Caco-2 (cell line): ENCODE data around the gene CTIF. TPM values are rescaled to one million over a fixed set of nuclear protein-coding genes. Genes with fewer than 3 reads are reported as not detected.
"Not testable (repeated sequence)": the region's sequence is repeated elsewhere in the genome, so short reads cannot be mapped to it uniquely, and the experiment has no call there.

Source experiments
- BruUV-seq: library from RNA; stranded (reverse); fragments of 400-500 nt; replicated peaks from 2 replicates; lab custom pipeline; 2021; lab: Mats Ljungman, UMichigan
- CTCF ChIA-PET: fragments of 300-600 bp; sonication (Branson Sonifier 250); formaldehyde crosslinking; loops from one replicate; lab custom pipeline; 2022; ENCODE audit warnings: antibody characterized with exemption; lab: Charles Lee
- POLR2A ChIA-PET: fragments of 300-600 bp; sonication (Branson Sonifier 250); formaldehyde crosslinking; loops from one replicate; lab custom pipeline; 2022; ENCODE audit warnings: antibody characterized with exemption; lab: Charles Lee
- DNase-seq, 2 experiments: peaks; one replicate each; pipeline versions ENCODE4 v3.0.0 to v3.0.0-alpha.2; 2020 to 2022
- H3K27me3 ChIP-seq: replicated peaks from 2 replicates; pipeline ENCODE4 v1.6.0; 2011; ENCODE audit warnings: low read length; ENCODE audit not compliant: control insufficient read depth, insufficient read depth
- H3K36me3 ChIP-seq: 2 replicates; pipeline ENCODE4 v1.5.1; 2011; ENCODE audit warnings: low read length; ENCODE audit not compliant: control insufficient read depth, insufficient read depth
- H3K4me1 ChIP-seq: fragments of 250-450 bp; sonication (Bioruptor Pico); 2 replicates; pipeline ENCODE4 v1.5.1; 2020; ENCODE audit warnings: mild to moderate bottlenecking
- H3K4me3 ChIP-seq: 2 replicates; pipeline ENCODE4 v1.5.1; 2011; ENCODE audit warnings: low read depth, mild to moderate bottlenecking, control low read depth, low read length
- H3K9me3 ChIP-seq: fragments of 250-450 bp; sonication (Bioruptor Pico); 2 replicates; pipeline ENCODE4 v1.5.1; 2020; ENCODE audit warnings: mild to moderate bottlenecking, moderate library complexity
- H3K27ac Mint-ChIP-seq: one replicate; pipeline ENCODE4 v1.8.0; 2022; ENCODE audit warnings: mixed read lengths; ENCODE audit not compliant: unreplicated experiment
- H3K27me3 Mint-ChIP-seq: one replicate; pipeline ENCODE4 v1.8.0; 2022; ENCODE audit warnings: mixed read lengths; ENCODE audit not compliant: insufficient read depth, unreplicated experiment
- H3K36me3 Mint-ChIP-seq: one replicate; pipeline ENCODE4 v1.8.0; 2022; ENCODE audit warnings: mild to moderate bottlenecking, mixed read lengths; ENCODE audit not compliant: insufficient read depth, unreplicated experiment
- H3K4me1 Mint-ChIP-seq: one replicate; pipeline ENCODE4 v1.8.0; 2022; ENCODE audit warnings: low read depth, mixed read lengths; ENCODE audit not compliant: unreplicated experiment
- H3K4me3 Mint-ChIP-seq: one replicate; pipeline ENCODE4 v1.8.0; 2022; ENCODE audit warnings: mild to moderate bottlenecking, moderate library complexity, mixed read lengths; ENCODE audit not compliant: unreplicated experiment
- H3K9me3 Mint-ChIP-seq: one replicate; pipeline ENCODE4 v1.8.0; 2022; ENCODE audit warnings: mixed read lengths; ENCODE audit not compliant: unreplicated experiment
- CTCF ChIP-seq, 2 experiments: fragments of 200-600 bp in 1 of 2; IDR thresholded peaks; 1 replicate in 1 of 2; 2 replicates in 1 of 2; pipeline versions ENCODE4 v1.5.1 to v1.8.0; 2011 to 2022; ENCODE audit warnings: antibody characterized with exemption in 1 of 2, control low read depth in 1 of 2, inconsistent platforms in 1 of 2, low read depth in 1 of 2, low read length in 1 of 2, mild to moderate bottlenecking in 1 of 2, moderate library complexity in 1 of 2; ENCODE audit not compliant: insufficient read depth in 1 of 2, severe bottlenecking in 1 of 2, unreplicated experiment in 1 of 2
- intact Hi-C: fragments of 100-400 bp; cut with micrococcal nuclease; formaldehyde crosslinking; loops from one replicate; pipeline ENCODE4 v1.10.0; 2022; ENCODE audit not compliant: unreplicated experiment
- total RNA-seq: library from RNA; stranded (reverse); gene quantifications from 2 replicates; pipeline ENCODE4 v1.2.3, GENCODE V29; 2022

The CTIF gene
- total RNA-seq, 1 experiment from 2014 or later: 19.9 TPM

DNA sequence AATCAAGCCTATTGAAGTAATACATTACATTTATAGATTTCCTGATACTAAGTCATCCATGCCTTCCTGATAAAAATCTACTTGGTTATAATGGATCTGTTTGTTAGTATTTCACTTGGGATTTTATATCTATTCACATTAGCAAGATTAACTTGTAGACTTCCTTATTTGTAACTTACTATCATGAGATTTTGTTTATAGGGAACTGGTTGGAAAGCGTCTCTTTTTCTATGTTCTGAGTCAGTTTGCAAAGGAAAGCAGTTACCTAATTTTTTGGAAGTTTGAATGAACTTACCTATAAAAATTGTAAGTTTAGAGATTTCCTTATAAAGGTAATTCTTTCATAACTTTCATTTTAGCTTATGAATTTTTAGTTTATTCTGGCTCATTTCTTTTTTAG lies 270.5 kb downstream of the CTIF start:
- CTCF ChIA-PET: no interaction called here
- H3K4me3 Mint-ChIP-seq: no peak overlapping the region

DNA sequence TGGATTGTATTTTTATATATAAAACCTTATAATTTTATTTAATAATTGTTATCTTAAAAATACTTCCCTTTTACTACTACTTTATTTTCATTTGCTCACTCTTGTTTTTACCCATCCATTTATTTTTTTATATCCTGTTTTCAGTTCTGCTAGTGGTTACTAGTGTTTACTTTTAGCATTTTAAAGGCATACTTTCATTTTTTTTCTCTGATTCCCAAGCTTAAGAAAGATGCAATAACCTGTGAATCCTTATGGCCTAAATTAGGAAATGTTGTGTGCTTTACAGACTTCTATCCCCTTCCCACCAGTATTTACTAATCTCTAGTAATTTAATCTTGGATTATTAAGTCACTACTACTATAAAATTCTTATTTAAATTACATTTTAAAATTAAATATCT lies 272.0 kb downstream of the CTIF start:
- POLR2A ChIA-PET: no interaction called here

More for the DNA sequence above, 270.5 kb downstream of the CTIF start:
- H3K36me3 ChIP-seq: no peaks in the 10 kb centered on the region
- no peaks in the 10 kb centered on the region for H3K4me1 ChIP-seq
- BruUV-seq: no TSS peak
- intact Hi-C loops: no loop called here
- Mint-ChIP-seq H3K27me3 (no peaks in the 10 kb centered on the region), H3K9me3 (no peaks in the 10 kb centered on the region), H3K27ac (no peak overlapping the region), H3K36me3 (no peaks in the 10 kb centered on the region), H3K4me1 (no peaks in the 10 kb centered on the region)
- TF ChIP-seq CTCF (IDR thresholded peaks at IDR 0.05; ENCODE audit: insufficient read depth in 1 of 2, low read depth in 1 of 2, low read length in 1 of 2, severe bottlenecking in 1 of 2, unreplicated experiment in 1 of 2): no peak
- DNase-seq: no peak
- H3K4me3 ChIP-seq: no peak overlapping the region
- POLR2A ChIA-PET: no interaction called here
- no peaks in the 10 kb centered on the region for H3K27me3 ChIP-seq
- H3K9me3 ChIP-seq: no peaks in the 10 kb centered on the region

DNA sequence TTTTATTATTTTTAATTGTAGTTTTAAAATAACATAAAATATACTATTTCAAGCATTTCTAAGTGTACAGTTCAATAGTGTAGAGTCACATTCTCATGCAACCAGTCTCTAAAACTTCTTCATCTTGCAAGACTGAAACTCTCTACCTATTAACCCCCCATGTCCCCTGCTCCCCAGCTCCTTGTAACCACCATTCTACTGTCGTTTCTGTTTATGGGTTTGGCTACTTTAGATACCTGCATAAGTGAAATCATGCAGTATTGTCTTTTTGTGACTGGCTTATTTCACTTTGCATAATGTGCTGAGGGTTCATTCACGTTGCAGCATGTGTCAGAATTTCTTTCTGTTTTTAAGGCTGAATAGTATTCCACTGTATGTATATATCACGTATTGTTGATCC lies 272.6 kb downstream of the CTIF start:
- Mint-ChIP-seq H3K27ac (no peak overlapping the region), H3K27me3 (no peaks in the 10 kb centered on the region), H3K4me3 (no peak overlapping the region), H3K4me1 (no peaks in the 10 kb centered on the region), H3K36me3 (no peaks in the 10 kb centered on the region), H3K9me3 (no peaks in the 10 kb centered on the region)
- Histone ChIP-seq H3K27me3 (no peaks in the 10 kb centered on the region), H3K9me3 (no peaks in the 10 kb centered on the region), H3K4me3 (no peak overlapping the region), H3K36me3 (no peaks in the 10 kb centered on the region), H3K4me1 (no peaks in the 10 kb centered on the region)
- BruUV-seq: no TSS peak
- CTCF ChIA-PET: no interaction called here
- intact Hi-C loops: no loop called here
- no peak for TF ChIP-seq CTCF (IDR thresholded peaks at IDR 0.05; ENCODE audit: insufficient read depth in 1 of 2, low read depth in 1 of 2, low read length in 1 of 2, severe bottlenecking in 1 of 2, unreplicated experiment in 1 of 2)
- POLR2A ChIA-PET: no interaction called here
- no peak for DNase-seq

More for the DNA sequence above, 272.0 kb downstream of the CTIF start:
- H3K4me1 Mint-ChIP-seq: no peaks in the 10 kb centered on the region
- no peaks in the 10 kb centered on the region for H3K27me3 ChIP-seq
- no peaks in the 10 kb centered on the region for H3K36me3 Mint-ChIP-seq
- no peaks in the 10 kb centered on the region for H3K36me3 ChIP-seq
- CTCF ChIA-PET: no interaction called here
- DNase-seq: no peak
- TF ChIP-seq CTCF (IDR thresholded peaks at IDR 0.05; ENCODE audit: insufficient read depth in 1 of 2, low read depth in 1 of 2, low read length in 1 of 2, severe bottlenecking in 1 of 2, unreplicated experiment in 1 of 2): no peak
- no peaks in the 10 kb centered on the region for H3K4me1 ChIP-seq
- no peaks in the 10 kb centered on the region for H3K27me3 Mint-ChIP-seq
- no peaks in the 10 kb centered on the region for H3K9me3 Mint-ChIP-seq
- no TSS peak for BruUV-seq
- intact Hi-C loops: no loop called here
- H3K27ac Mint-ChIP-seq: no peak overlapping the region
- H3K9me3 ChIP-seq: no peaks in the 10 kb centered on the region
- no peak overlapping the region for H3K4me3 ChIP-seq
- no peak overlapping the region for H3K4me3 Mint-ChIP-seq

DNA sequence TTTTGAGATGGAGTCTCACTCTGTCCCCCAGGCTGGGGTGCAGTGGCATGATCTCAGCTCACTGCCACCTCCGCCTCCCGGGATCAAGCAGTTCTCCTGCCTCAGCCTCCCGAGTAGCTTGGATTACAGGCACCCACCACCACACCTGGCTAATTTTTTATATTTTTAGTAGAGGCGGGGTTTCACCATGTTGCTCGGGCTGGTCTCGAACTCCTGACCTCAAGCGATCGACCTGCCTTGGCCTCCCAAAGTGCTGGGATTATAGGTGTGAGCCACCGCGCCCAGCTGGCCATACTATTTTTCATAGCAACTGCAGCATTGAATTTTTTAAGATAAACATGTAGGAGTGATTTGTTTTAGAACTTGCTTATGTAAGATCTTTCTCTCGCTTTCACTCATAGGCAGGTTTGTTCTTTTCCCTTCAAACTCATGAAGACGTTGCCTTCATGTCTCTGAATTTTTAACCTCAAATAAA lies 273.2 kb downstream of the CTIF start:
- intact Hi-C loops, POLR2A ChIA-PET, DNase-seq, H3K27me3 Mint-ChIP-seq, H3K4me1 ChIP-seq, H3K27me3 ChIP-seq, H3K4me1 Mint-ChIP-seq, H3K9me3 Mint-ChIP-seq, CTCF ChIA-PET, H3K36me3 Mint-ChIP-seq, H3K36me3 ChIP-seq, H3K27ac Mint-ChIP-seq, H3K9me3 ChIP-seq, BruUV-seq, H3K4me3 Mint-ChIP-seq, H3K4me3 ChIP-seq: not testable (repeated sequence)
